Measurements from ENCODE around the gene EDARADD.
A peak's percentile ranks its signal among the peaks of the same experiment; 100 is the strongest.

The EDARADD gene

DNA sequence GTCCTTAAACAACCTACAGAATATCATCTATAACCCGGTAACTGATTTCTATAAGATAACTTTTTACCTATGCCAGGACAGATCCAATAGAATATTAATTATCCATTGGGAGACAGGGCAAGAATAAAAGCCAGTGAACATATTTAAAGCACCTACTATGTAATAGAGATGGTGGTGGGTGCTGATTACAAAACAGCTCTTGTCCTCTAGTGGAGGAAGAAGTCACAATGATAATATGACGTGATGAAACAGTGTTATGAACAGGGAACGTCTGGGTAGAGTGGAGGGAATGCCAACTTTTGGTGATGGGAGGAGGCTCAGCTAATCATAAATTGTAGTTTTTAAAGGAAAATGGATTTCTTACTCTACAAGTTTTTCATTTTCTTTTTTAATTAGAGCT lies 132.0 kb downstream of the EDARADD start:
- DNase-seq (ENCODE audit: low read depth), result no peak
- TF ChIP-seq, protein P1, sequence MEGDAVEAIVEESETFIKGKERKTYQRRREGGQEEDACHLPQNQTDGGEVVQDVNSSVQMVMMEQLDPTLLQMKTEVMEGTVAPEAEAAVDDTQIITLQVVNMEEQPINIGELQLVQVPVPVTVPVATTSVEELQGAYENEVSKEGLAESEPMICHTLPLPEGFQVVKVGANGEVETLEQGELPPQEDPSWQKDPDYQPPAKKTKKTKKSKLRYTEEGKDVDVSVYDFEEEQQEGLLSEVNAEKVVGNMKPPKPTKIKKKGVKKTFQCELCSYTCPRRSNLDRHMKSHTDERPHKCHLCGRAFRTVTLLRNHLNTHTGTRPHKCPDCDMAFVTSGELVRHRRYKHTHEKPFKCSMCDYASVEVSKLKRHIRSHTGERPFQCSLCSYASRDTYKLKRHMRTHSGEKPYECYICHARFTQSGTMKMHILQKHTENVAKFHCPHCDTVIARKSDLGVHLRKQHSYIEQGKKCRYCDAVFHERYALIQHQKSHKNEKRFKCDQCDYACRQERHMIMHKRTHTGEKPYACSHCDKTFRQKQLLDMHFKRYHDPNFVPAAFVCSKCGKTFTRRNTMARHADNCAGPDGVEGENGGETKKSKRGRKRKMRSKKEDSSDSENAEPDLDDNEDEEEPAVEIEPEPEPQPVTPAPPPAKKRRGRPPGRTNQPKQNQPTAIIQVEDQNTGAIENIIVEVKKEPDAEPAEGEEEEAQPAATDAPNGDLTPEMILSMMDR (conservative IDR thresholded peaks at IDR 0.05; ENCODE audit: control insufficient read depth, insufficient read depth, low read depth, low read length), result no peak
- no peak overlapping the region for H3K4me3 ChIP-seq (ENCODE audit: control insufficient read depth, low read depth, low read length)

GRCh38 chr1:236530286-236530685 lies 136.2 kb downstream of the EDARADD start:
- TF ChIP-seq, protein P1 (conservative IDR thresholded peaks at IDR 0.05; ENCODE audit: control insufficient read depth, insufficient read depth, low read depth, low read length), result no peak
- DNase-seq (ENCODE audit: low read depth), result no peak
- no peak overlapping the region for H3K4me3 ChIP-seq (ENCODE audit: control insufficient read depth, low read depth, low read length)

DNA sequence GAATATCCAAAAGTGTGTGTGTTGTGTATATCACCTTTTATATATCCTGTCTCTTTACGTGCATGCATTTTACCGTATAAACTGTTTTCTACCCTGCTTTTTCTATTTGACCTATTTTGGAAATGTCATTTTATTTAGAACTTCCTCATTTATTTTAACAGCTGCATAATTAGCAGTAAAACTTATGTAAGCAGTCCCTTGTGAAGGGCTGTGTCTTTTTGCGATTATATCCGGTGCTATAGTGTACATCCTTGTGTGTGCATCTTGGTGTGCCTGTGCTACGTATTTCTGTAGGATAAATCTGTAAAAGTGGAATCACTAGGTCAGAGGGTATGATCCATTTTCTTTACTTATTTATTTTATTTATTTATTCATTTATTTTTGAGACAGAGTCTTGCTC lies 136.9 kb downstream of the EDARADD start:
- no peak overlapping the region for H3K4me3 ChIP-seq (ENCODE audit: control insufficient read depth, low read depth, low read length)
- no peak for DNase-seq (ENCODE audit: low read depth)
- TF ChIP-seq, protein P1 (conservative IDR thresholded peaks at IDR 0.05; ENCODE audit: control insufficient read depth, insufficient read depth, low read depth, low read length), result no peak

DNA sequence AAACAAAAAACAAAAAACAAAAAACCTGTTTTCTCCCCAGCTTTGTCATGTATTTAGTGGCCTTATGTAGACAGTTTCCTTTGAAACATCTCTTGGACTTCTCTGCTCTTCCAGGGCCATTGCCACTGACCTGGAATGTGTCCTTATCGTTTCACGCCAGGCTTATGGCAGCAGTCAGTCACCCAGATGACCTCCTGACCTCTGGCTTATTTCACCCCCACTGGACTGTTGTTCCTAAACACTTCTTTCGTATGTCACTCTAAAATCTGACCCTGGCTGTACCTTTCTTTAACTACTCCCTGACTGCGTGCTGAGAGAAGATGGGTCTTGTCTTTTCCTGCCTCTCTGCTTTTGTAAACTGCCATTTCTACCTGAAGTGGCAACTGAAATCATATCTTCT lies 138.8 kb downstream of the EDARADD start:
- no peak for DNase-seq (ENCODE audit: low read depth)
- H3K4me3 ChIP-seq (ENCODE audit: control insufficient read depth, low read depth, low read length), result no peak overlapping the region
- TF ChIP-seq, protein P1 (conservative IDR thresholded peaks at IDR 0.05; ENCODE audit: control insufficient read depth, insufficient read depth, low read depth, low read length), result no peak

GRCh38 chr1:236534151-236534651 lies 140.1 kb downstream of the EDARADD start:
- H3K4me3 ChIP-seq (ENCODE audit: control insufficient read depth, low read depth, low read length), result no peak overlapping the region
- DNase-seq (ENCODE audit: low read depth), result peak; percentile 78
- TF ChIP-seq, protein P1 (conservative IDR thresholded peaks at IDR 0.05; ENCODE audit: control insufficient read depth, insufficient read depth, low read depth, low read length), result no peak
